ENCODE measurements around the gene KRT76.

Gene KRT76

DNA sequence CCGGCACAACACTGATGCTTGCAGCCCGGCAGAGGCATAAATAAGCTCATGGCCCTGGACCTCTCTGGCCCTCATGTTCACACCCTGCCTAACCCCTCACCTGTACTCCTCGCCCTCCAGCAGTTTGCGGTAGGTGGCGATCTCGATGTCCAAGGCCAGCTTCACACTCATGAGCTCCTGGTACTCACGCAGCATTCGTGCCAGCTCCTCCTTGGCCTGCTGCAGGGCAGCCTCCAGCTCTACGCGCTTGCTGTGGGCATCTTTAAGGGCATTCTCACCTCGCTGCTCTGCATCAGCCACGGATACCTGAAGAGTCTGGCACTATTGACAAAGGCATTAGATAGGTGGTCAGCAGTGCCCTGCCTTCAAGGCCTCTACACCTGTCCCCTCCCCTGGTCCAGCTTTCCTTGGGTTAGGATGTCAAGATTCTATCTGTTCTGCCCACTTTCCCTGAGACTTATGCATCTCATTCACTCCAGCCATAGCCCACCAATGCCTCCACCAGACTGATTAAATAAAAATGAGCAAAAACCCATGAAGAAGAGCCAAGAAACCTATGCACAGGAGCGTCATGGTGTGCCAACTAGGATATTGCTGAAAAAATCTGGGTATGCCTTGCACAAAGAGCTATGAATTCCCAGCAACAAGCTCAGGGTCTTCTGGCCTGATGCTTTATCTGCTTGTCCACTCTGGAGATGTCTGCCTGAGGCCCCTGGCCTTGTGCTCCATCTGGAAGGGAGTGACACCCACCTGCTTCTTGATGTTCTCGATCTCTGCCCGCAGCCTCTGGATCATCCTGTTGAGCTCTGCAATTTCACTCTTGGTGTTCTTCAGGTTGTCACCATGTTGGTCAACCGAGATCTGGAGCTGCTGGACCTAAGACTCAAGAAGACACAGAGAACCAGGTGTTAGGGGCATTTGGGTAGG lies 30.7 kb upstream of the KRT76 start:
- no peak for ATAC-seq (ENCODE audit: low read depth)
- Mint-ChIP-seq H3K27me3 (peaks cover 18% of the 10 kb centered on the region), H3K27ac (no peak overlapping the region), H3K9me3 (no peaks in the 10 kb centered on the region), H3K36me3 (no peaks in the 10 kb centered on the region), H3K4me1 (no peaks in the 10 kb centered on the region), H3K4me3 (no peak overlapping the region)
- no peak for DNase-seq (ENCODE audit: low spot score in 2 of 2)

DNA sequence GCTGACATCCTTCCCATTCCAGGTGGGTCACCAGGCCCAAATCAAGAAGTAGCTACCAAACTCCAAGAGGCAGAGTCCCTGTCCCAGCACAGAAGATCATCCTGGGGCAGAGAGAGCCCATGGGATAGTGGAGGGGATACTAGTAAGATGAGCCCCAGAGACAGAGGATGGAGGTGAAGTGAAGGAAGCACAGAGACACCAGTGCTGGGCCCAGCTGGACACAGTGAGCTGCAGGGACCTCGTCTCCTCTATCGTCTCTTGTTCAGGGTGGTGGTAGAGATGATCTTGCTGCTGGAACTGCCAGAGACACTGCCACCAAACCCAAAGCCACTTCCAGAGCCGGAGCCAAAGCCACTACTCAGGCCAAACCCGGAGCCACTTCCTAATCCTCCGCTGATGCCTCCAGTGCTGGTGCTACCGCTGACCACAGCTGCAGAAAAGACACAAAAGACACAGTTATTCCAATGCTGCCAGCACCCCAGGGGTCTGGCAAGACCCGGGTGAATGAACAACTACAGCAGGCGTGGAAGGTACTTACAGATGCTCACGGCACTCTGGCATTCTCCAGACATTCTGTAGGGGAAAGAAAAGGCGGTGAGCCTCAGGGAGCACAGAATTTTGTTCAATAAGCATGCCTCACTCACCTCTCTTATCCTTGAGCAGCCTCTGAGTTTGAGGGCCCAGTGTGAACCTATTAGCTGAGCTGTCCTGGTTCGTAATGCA lies 29.8 kb upstream of the KRT76 start:
- ATAC-seq (ENCODE audit: low read depth) (no peak), DNase-seq (ENCODE audit: low spot score in 2 of 2) (no peak)
- Mint-ChIP-seq H3K4me3 (no peak overlapping the region), H3K27me3 (peaks cover 21% of the 10 kb centered on the region), H3K4me1 (no peaks in the 10 kb centered on the region), H3K9me3 (no peaks in the 10 kb centered on the region), H3K27ac (no peak overlapping the region), H3K36me3 (no peaks in the 10 kb centered on the region)

DNA sequence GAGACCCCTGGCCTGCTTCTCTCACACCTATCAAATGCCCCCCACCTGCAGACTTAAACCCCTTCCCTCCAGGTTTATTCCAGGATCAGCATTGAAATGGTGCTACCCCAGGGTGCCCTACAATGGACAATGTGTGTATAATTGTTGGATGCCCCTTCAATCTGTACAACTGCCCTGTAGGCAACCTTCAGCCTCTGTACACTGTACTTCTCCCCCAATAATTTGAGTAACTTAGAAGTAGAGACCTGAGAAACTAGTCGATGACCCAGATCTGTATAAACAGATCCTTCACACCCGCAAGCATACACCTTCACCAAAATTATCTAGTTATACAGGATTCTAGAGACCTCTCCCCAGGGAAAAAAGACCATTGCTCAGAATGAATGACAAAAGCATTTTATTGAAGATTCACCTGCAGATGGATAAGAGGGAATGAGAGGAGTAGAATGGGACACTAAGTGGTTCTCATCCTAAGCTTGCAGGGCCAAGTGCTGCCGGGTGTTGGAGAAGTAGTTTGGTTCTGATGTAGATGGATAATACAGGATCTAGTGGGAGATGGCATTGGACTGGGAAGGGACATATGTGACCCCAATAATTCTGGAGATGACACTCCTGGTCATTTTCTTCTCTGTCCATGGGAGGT lies 29.1 kb upstream of the KRT76 start:
- Mint-ChIP-seq H3K4me1 (no peaks in the 10 kb centered on the region), H3K36me3 (no peaks in the 10 kb centered on the region), H3K4me3 (no peak overlapping the region), H3K27ac (no peak overlapping the region), H3K9me3 (no peaks in the 10 kb centered on the region), H3K27me3 (peaks cover 21% of the 10 kb centered on the region)
- DNase-seq (ENCODE audit: low spot score in 2 of 2), result no peak
- no peak for ATAC-seq (ENCODE audit: low read depth)

GRCh38 chr12:52805739-52806138 lies 28.6 kb upstream of the KRT76 start:
- H3K27ac Mint-ChIP-seq, result no peak overlapping the region
- no peaks in the 10 kb centered on the region for H3K4me1 Mint-ChIP-seq
- no peak overlapping the region for H3K4me3 Mint-ChIP-seq
- ATAC-seq (ENCODE audit: low read depth) (no peak), DNase-seq (ENCODE audit: low spot score in 2 of 2) (no peak)
- peaks cover 21% of the 10 kb centered on the region for H3K27me3 Mint-ChIP-seq
- no peaks in the 10 kb centered on the region for H3K9me3 Mint-ChIP-seq
- no peaks in the 10 kb centered on the region for H3K36me3 Mint-ChIP-seq

DNA sequence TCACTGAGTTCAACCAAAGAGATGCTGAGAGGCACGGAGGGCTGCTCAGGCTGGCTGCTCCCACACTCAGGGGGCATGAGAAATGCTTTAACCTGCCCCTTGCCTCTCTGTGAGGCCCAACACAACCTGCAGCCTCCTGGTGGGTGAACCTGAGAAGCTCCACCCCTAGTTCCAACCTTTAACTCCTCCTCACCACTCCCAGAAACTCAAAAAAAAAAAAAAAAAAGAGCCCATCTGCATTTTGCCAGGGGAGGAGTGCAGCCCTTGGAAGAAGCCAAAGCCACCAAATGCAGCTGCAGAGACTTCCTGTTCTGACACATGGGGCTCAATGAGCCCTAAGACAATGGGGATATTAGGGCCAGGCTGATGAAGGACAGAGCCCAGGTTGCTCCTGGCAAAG lies 27.9 kb upstream of the KRT76 start:
- Mint-ChIP-seq H3K9me3 (no peaks in the 10 kb centered on the region), H3K4me1 (no peaks in the 10 kb centered on the region), H3K36me3 (no peaks in the 10 kb centered on the region), H3K27ac (no peak overlapping the region), H3K4me3 (no peak overlapping the region), H3K27me3 (peaks cover 24% of the 10 kb centered on the region)
- DNase-seq (ENCODE audit: low spot score in 2 of 2), result no peak
- ATAC-seq (ENCODE audit: low read depth), result no peak

DNA sequence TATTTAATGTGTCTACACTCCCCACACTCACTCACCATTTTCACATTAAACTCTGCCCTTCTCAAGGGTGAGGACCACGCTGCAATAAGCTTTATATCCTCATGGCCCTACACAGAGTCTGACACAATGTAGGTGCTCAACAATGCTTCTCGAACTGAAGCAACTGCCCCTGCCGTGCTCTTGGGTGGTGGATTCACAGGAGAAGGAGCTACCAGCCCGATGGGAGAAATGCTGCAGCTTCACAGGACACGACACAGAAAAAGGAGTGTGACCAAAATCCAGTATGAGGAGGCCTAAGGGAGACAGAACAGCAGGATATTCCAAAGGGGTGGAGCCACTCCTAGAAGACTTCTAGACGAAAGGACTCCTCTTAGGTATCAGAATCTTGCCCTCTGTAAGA lies 25.3 kb upstream of the KRT76 start:
- Mint-ChIP-seq H3K4me3 (no peak overlapping the region), H3K9me3 (no peaks in the 10 kb centered on the region), H3K4me1 (no peaks in the 10 kb centered on the region), H3K27me3 (peaks cover 21% of the 10 kb centered on the region), H3K27ac (no peak overlapping the region), H3K36me3 (no peaks in the 10 kb centered on the region)
- ATAC-seq (ENCODE audit: low read depth) (no peak), DNase-seq (ENCODE audit: low spot score in 2 of 2) (no peak)

GRCh38 chr12:52801773-52802172 lies 24.6 kb upstream of the KRT76 start:
- H3K27ac Mint-ChIP-seq, result no peak overlapping the region
- no peaks in the 10 kb centered on the region for H3K4me1 Mint-ChIP-seq
- no peak overlapping the region for H3K4me3 Mint-ChIP-seq
- ATAC-seq (ENCODE audit: low read depth) (no peak), DNase-seq (ENCODE audit: low spot score in 2 of 2) (no peak)
- H3K27me3 Mint-ChIP-seq, result peaks cover 21% of the 10 kb centered on the region
- no peaks in the 10 kb centered on the region for H3K9me3 Mint-ChIP-seq
- H3K36me3 Mint-ChIP-seq, result no peaks in the 10 kb centered on the region

DNA sequence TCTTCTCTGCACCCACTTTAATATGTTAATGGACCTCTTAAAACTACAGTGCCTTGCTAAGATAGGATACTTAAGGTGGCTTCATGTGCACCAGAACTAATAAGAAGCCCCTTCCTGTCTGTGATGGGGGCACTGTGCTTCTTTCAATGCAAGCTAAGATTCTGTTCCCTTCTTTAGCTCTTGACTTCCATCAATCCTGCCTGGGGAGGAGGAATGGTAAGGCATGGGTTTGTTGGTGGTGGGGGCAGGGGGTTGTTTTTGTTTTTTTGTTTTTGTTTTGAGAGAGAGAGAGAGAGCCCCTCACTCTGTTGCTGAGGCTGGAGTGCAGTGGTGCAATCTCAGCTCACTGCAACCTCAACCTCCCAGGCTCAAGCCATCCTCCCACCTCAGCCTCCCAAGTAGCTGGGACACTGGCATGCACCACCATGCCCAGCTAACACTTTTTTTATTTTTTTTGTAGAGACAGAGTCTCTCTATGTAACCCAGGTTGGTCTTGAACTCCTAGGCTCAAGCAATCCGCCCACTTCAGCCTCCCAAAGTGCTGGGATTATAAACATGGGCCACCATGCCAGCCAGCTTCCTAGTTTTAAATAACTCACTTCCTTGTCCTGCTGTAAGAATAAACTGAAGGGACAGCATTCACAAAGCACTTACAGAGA lies 23.2 kb upstream of the KRT76 start:
- H3K27ac Mint-ChIP-seq, result no peak overlapping the region

GRCh38 chr12:52799505-52800211 lies 22.5 kb upstream of the KRT76 start:
- Mint-ChIP-seq H3K36me3 (no peaks in the 10 kb centered on the region), H3K27ac (no peak overlapping the region), H3K4me3 (no peak overlapping the region), H3K9me3 (no peaks in the 10 kb centered on the region), H3K27me3 (peaks cover 17% of the 10 kb centered on the region), H3K4me1 (no peaks in the 10 kb centered on the region)
- no peak for ATAC-seq (ENCODE audit: low read depth)
- no peak for DNase-seq (ENCODE audit: low spot score in 2 of 2)

More for the DNA sequence above, 23.2 kb upstream of the KRT76 start:
- Mint-ChIP-seq H3K27me3 (peaks cover 17% of the 10 kb centered on the region), H3K9me3 (no peaks in the 10 kb centered on the region), H3K36me3 (no peaks in the 10 kb centered on the region), H3K4me1 (no peaks in the 10 kb centered on the region), H3K4me3 (no peak overlapping the region)
- DNase-seq (ENCODE audit: low spot score in 2 of 2) (no peak), ATAC-seq (ENCODE audit: low read depth) (no peak)

- H3K4me3 Mint-ChIP-seq, result no peak overlapping the region
- no peaks in the 10 kb centered on the region for H3K9me3 Mint-ChIP-seq
- ATAC-seq (ENCODE audit: low read depth), result no peak
- no peaks in the 10 kb centered on the region for H3K4me1 Mint-ChIP-seq
- no peak for DNase-seq (ENCODE audit: low spot score in 2 of 2)
- no peak overlapping the region for H3K27ac Mint-ChIP-seq
- peaks cover 17% of the 10 kb centered on the region for H3K27me3 Mint-ChIP-seq
- no peaks in the 10 kb centered on the region for H3K36me3 Mint-ChIP-seq
Observed at GRCh38 chr12:52798671-52799504, 21.7 kb upstream of the KRT76 start.

DNA sequence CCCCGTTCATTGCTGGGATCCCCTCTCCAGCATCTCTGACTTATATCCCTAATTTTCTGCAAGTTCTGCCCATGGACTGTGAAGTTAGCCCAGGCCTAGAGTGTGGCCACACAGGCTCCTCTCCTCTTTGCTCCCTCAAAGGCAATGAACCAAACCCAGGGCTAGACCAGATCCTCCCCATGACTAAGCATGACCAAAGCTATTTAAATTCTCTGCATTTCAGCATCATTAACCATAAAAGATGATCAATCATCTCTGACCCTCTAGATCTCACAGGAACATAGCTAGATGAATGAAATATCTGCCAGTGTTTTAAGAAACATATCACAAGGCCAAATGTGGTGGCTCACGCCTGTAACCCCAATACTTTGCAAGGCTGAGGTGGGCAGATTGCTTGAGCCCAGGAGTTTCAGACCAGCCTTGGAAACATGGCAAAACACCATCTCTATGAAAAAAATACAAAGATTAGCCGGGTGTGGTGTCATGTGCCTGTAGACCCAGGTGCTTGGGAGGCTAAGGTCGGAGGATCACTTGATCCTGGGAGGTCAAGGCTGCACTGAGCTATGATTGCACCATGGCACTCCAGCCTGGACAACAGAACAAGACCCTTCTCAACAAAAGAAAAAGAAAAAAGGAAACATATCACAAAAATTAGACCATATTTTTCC lies 21.0 kb upstream of the KRT76 start:
- Mint-ChIP-seq H3K9me3 (no peaks in the 10 kb centered on the region), H3K36me3 (no peaks in the 10 kb centered on the region), H3K27ac (no peak overlapping the region), H3K4me1 (no peaks in the 10 kb centered on the region), H3K27me3 (peaks cover 17% of the 10 kb centered on the region), H3K4me3 (no peak overlapping the region)
- ATAC-seq (ENCODE audit: low read depth), result no peak
- DNase-seq (ENCODE audit: low spot score in 2 of 2), result no peak

DNA sequence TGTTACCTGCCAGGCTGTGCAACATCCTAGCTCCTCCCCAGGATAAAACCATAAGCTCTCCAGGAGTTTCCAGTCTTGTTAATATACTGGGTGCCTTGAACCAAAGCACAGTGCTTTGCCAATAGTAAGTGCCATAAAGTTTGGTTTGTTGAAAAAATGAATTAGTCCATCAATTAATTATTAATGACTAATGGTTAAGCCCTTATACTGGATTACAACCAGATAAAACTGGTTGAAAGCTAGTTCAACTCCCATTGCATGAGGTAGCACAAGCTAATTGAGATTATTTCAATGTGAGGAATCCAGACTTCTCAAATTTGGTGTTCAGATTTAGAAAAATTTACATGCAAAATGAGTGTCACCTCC lies 20.4 kb upstream of the KRT76 start:
- H3K27me3 Mint-ChIP-seq, result peaks cover 18% of the 10 kb centered on the region
- H3K9me3 Mint-ChIP-seq, result no peaks in the 10 kb centered on the region
- no peak for ATAC-seq (ENCODE audit: low read depth)
- H3K36me3 Mint-ChIP-seq, result no peaks in the 10 kb centered on the region
- no peak overlapping the region for H3K27ac Mint-ChIP-seq
- H3K4me3 Mint-ChIP-seq, result no peak overlapping the region
- DNase-seq (ENCODE audit: low spot score in 2 of 2), result no peak
- no peaks in the 10 kb centered on the region for H3K4me1 Mint-ChIP-seq

All from memory B cell (primary cell).